KOPT-K1 (cell line): ENCODE results near the gene PPRC1.

Source experiments
- H3K27ac ChIP-seq: fragments of 200-600 bp; sonication (generic); 2 replicates; pipeline ENCODE4 v1.5.1; 2016; ENCODE audit warnings: antibody characterized with exemption, mild to moderate bottlenecking, low read depth, low read length; ENCODE audit not compliant: poor library complexity, severe bottlenecking
- H3K36me3 ChIP-seq: fragments of 200-600 bp; sonication (generic); 2 replicates; pipeline ENCODE4 v1.5.1; 2017; ENCODE audit warnings: antibody characterized with exemption, mild to moderate bottlenecking, low read length, moderate library complexity; ENCODE audit not compliant: insufficient read depth
- H3K9me3 ChIP-seq: fragments of 200-600 bp; sonication (generic); 2 replicates; pipeline ENCODE4 v1.5.1; 2017; ENCODE audit warnings: antibody characterized with exemption, low read length, mild to moderate bottlenecking; ENCODE audit not compliant: insufficient read depth, poor library complexity, severe bottlenecking

The PPRC1 gene

GRCh38 chr10:102123223-102123622 is 9.6 kb upstream of the PPRC1 start:
- no peaks in the 10 kb centered on the region for H3K9me3 ChIP-seq
- H3K27ac ChIP-seq, result no peak overlapping the region
- no peaks in the 10 kb centered on the region for H3K36me3 ChIP-seq

DNA sequence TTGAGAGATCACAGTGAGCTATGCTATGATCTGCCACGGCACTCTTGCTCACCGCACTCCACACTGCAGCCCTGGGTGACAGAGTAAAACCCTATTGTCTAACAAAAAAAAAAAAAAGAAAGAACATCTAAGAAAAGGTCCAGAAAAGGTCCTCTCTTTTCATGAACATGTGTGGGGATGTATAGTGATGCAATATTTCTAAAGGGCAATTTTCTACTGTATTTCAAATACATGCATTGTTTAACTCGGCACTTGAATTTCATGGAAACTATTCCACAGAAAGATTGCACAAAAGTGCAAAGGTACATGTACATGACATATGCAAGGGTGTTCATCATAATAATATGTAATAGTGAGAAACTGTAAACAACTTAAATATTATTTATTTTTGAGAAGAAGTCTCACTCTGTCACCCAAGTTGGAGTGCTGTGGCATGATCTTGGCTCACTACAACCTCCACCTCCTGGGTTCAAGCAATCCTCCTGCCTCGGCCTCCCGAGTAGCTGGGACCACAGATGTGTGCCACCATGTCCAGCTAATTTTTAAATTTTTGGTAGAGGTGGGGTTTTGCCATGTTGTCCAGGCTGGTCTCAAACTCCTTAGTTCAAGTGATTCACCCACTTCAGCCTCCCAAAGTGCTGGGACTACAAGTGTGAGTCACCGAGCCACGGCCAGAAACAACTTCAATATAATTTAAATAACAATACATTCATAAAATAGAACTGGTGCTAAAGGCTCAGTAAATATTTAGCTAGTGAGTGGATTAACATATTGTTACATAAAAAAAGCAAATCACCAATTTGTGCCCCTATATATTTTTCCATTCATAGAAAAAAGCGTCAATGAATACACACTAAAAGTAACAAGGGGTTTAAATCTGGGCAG is 1.3 kb upstream of the PPRC1 start:
- H3K36me3 ChIP-seq, result peaks cover 14% of the 10 kb centered on the region; the same call in 1 of the 2 replicates
- H3K9me3 ChIP-seq, result no peaks in the 10 kb centered on the region
- peak overlapping the region; percentile 83 for H3K27ac ChIP-seq

DNA sequence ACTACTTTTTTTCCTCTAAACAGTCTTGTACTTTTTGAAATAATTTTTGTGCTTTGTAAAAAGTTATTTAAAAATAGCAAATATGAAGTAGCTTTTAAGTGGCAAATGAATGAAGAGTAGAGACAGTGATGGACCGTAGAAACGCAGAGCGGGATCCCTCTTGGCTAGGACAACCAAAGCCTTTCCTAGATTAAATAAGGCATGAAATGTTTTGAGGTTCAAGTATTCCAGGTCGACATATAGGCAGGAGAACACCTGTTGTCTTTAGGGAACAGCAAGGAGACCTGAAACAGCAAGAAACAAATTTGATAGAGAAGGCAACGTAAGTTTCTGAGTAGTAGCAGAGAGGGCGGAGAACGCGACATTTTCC is 662 bp upstream of the PPRC1 start:
- Histone ChIP-seq H3K36me3 (peaks cover 21% of the 10 kb centered on the region), H3K27ac (peak overlapping the region; percentile 83), H3K9me3 (no peaks in the 10 kb centered on the region)

DNA sequence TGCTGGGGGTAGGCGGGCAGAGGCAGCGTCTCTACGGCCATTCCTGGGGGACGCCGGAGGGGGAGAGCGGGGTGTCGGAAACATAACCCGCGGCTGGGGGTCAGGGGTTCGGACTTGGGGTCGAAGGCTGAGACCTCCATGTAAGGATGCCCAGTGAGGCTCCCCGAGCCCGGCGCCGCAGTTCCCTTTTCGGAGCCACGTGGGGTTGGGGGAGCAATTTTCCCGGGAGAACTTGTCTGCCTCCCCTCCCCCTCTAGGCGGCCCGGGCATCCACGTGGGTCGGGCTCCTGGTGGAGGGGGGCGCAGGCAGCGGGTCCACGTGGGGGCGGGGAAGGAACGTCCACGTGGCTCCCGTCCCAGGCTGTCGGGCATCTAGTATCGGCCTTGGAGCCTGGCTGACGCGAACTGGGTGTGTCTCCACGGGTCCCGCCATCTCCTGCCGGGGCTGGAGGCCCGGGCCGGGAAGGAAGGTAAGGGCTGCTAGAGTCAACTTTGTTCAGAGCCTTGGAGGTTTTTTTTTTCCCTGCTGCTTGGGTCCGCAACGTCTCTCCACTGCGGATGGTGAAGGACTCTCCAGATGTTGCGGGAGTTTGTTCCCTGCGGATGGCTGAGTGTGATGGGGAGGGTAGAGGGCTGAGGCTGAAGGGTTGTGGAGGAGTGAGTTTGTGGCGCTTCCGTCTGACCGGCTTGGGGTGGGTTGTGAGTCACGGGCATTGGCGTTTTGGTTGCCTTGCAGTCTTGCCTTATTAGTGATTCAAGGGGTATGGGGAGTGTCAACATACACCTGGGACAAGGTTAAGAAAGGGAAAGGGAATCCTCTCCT is 744 bp downstream of the PPRC1 start:
- Histone ChIP-seq H3K9me3 (no peaks in the 10 kb centered on the region), H3K36me3 (peaks cover 35% of the 10 kb centered on the region), H3K27ac (peak overlapping the region; percentile 83)

DNA sequence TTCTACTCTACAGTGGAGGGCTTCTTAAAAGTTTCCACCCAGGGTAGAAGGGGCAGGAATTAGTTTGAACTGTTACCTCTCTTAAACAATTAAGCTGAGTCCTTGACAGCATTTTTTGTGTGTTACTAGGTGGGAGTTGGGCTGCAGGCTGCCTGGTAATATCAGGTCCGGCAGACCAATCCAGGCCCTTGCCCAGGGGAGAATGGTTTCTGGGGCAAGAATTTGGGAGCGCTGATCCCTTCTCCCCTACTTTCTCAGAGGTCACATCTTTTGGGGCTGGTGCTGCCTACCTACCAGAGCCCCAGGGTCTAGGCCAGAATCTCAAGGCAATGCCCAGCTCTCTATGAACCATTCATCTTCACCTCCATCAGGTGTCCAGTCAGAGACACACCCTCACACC is 1.6 kb downstream of the PPRC1 start:
- peaks cover 43% of the 10 kb centered on the region for H3K36me3 ChIP-seq
- no peaks in the 10 kb centered on the region for H3K9me3 ChIP-seq

GRCh38 chr10:102135956-102136526 is 3.2 kb downstream of the PPRC1 start:
- Histone ChIP-seq H3K36me3 (peaks cover 60% of the 10 kb centered on the region), H3K27ac (no peak overlapping the region), H3K9me3 (no peaks in the 10 kb centered on the region)

More for the DNA sequence above, 1.6 kb downstream of the PPRC1 start:
- H3K27ac ChIP-seq, result peak overlapping the region; percentile 83

DNA sequence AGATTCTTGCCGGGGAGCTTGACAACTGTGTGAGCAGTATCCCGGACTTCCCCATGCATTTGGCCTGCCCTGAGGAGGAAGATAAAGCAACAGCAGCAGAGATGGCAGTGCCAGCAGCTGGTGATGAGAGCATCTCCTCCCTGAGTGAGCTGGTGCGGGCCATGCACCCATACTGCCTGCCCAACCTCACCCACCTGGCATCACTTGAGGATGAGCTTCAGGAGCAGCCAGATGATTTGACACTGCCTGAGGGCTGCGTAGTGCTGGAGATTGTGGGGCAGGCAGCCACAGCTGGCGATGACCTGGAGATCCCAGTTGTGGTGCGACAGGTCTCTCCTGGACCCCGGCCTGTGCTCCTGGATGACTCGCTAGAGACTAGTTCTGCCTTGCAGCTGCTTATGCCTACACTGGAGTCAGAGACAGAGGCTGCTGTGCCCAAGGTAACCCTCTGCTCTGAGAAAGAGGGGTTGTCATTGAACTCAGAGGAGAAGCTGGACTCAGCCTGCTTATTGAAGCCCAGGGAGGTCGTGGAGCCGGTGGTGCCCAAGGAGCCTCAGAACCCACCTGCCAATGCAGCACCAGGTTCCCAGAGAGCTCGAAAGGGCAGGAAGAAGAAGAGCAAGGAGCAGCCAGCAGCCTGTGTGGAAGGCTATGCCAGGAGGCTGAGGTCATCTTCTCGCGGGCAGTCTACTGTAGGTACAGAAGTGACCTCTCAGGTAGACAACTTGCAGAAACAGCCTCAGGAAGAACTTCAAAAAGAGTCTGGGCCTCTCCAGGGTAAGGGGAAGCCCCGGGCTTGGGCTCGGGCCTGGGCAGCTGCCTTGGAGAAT is 6.7 kb downstream of the PPRC1 start:
- Histone ChIP-seq H3K36me3 (peaks cover 94% of the 10 kb centered on the region), H3K9me3 (no peaks in the 10 kb centered on the region), H3K27ac (no peak overlapping the region)

GRCh38 chr10:102140218-102140617 is 7.4 kb downstream of the PPRC1 start:
- H3K36me3 ChIP-seq, result peaks cover 97% of the 10 kb centered on the region
- H3K9me3 ChIP-seq, result no peaks in the 10 kb centered on the region
- no peak overlapping the region for H3K27ac ChIP-seq

- no peak overlapping the region for H3K27ac ChIP-seq
- H3K9me3 ChIP-seq, result no peaks in the 10 kb centered on the region
- peaks cover 98% of the 10 kb centered on the region for H3K36me3 ChIP-seq
These were observed 8.2 kb downstream of the PPRC1 start for GRCh38 chr10:102140913-102141540.

DNA sequence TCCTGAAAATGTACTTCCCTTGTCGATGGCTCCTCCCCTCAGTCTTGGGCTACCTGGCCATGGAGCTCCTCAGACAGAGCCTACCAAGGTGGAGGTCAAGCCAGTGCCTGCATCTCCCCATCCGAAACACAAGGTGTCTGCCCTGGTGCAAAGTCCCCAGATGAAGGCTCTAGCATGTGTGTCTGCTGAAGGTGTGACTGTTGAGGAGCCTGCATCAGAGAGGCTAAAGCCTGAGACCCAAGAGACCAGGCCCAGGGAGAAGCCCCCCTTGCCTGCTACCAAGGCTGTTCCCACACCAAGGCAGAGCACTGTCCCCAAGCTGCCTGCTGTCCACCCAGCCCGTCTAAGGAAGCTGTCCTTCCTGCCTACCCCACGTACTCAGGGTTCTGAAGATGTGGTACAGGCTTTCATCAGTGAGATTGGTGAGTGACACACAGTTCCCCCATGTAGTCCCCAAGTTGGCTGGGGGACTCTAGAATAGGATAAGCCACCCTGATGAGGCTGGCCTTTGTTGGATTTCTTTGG is 8.8 kb downstream of the PPRC1 start:
- H3K27ac ChIP-seq, result no peak overlapping the region
- peaks cover 100% of the 10 kb centered on the region for H3K36me3 ChIP-seq
- no peaks in the 10 kb centered on the region for H3K9me3 ChIP-seq

DNA sequence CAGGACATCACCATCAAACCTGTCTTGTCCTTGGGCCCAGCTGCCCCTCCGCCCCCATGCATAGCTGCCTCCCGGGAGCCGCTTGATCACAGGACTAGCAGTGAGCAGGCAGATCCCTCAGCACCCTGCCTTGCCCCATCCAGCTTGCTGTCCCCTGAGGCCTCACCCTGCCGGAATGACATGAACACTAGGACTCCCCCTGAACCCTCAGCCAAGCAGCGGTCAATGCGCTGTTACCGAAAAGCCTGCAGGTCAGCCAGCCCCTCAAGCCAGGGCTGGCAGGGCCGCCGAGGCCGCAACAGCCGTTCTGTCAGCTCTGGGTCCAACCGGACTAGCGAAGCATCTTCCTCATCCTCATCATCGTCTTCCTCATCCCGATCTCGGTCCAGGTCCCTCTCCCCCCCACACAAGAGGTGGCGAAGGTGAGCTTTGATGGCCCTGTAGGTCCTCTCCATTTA is 14.2 kb downstream of the PPRC1 start:
- no peaks in the 10 kb centered on the region for H3K9me3 ChIP-seq
- peaks cover 96% of the 10 kb centered on the region for H3K36me3 ChIP-seq
- H3K27ac ChIP-seq, result no peak overlapping the region

- Histone ChIP-seq H3K36me3 (peaks cover 90% of the 10 kb centered on the region), H3K27ac (no peak overlapping the region), H3K9me3 (no peaks in the 10 kb centered on the region)
These were observed 14.7 kb downstream of the PPRC1 start for GRCh38 chr10:102147561-102147960.

- Histone ChIP-seq H3K36me3 (peaks cover 83% of the 10 kb centered on the region), H3K9me3 (no peaks in the 10 kb centered on the region), H3K27ac (no peak overlapping the region)
These were observed 15.4 kb downstream of the PPRC1 start for GRCh38 chr10:102148275-102148674.
